Astrocyte (in vitro differentiated cells and primary cell): ENCODE results near the gene C3orf62. TPM values are rescaled to one million over a fixed set of nuclear protein-coding genes. Genes with fewer than 3 reads are reported as not detected.

Experiments
- DNase-seq: peaks from one replicate; pipeline ENCODE4 v3.0.0-alpha.2; 2010; ENCODE audit warnings: low read depth
- FAIRE-seq: peaks from 2 replicates; lab custom pipeline; 2011; peaks lifted over from hg19 to GRCh38; lab: Jason Lieb, UNC
- H2AFZ ChIP-seq: 2 replicates; pipeline ENCODE4 v1.6.0; 2012; ENCODE audit warnings: low read depth, low read length, inconsistent platforms
- H3K27ac ChIP-seq: 2 replicates; pipeline ENCODE4 v1.5.1; 2011; ENCODE audit warnings: low read depth, low read length, inconsistent platforms
- H3K27me3 ChIP-seq: 2 replicates; pipeline ENCODE4 v1.6.0; 2011; ENCODE audit warnings: low read length, inconsistent platforms; ENCODE audit not compliant: insufficient read depth
- H3K36me3 ChIP-seq: 2 replicates; pipeline ENCODE4 v1.5.1; 2011; ENCODE audit warnings: low read length, inconsistent platforms; ENCODE audit not compliant: insufficient read depth
- H3K4me1 ChIP-seq: 2 replicates; pipeline ENCODE4 v1.5.1; 2011; ENCODE audit warnings: low read length, inconsistent platforms; ENCODE audit not compliant: insufficient read depth
- H3K4me2 ChIP-seq: 2 replicates; pipeline ENCODE4 v1.6.0; 2012; ENCODE audit warnings: low read length, inconsistent platforms
- H3K4me3 ChIP-seq: 2 replicates; pipeline ENCODE4 v1.5.1; 2011; ENCODE audit warnings: low read depth, mild to moderate bottlenecking, low read length, inconsistent platforms; ENCODE audit not compliant: insufficient read depth
- H3K79me2 ChIP-seq: 2 replicates; pipeline ENCODE4 v1.6.0; 2012; ENCODE audit warnings: mild to moderate bottlenecking, low read length, inconsistent platforms; ENCODE audit not compliant: insufficient read depth
- H3K9ac ChIP-seq: 2 replicates; pipeline ENCODE4 v1.6.0; 2012; ENCODE audit warnings: mild to moderate bottlenecking, low read length, inconsistent platforms
- H3K9me3 ChIP-seq: 2 replicates; pipeline ENCODE4 v1.5.1; 2012; ENCODE audit warnings: low read depth, mild to moderate bottlenecking, low read length, inconsistent platforms; ENCODE audit not compliant: insufficient read depth
- H4K20me1 ChIP-seq: 2 replicates; pipeline ENCODE4 v1.6.0; 2012; ENCODE audit warnings: low read length, inconsistent platforms; ENCODE audit not compliant: insufficient read depth
- H3K27ac Mint-ChIP-seq: one replicate; pipeline ENCODE4 v1.8.0; 2021; ENCODE audit warnings: mild to moderate bottlenecking, mixed read lengths; ENCODE audit not compliant: unreplicated experiment
- H3K27me3 Mint-ChIP-seq: one replicate; pipeline ENCODE4 v1.8.0; 2021; ENCODE audit warnings: low read depth, mixed read lengths; ENCODE audit not compliant: unreplicated experiment
- H3K36me3 Mint-ChIP-seq: one replicate; pipeline ENCODE4 v1.8.0; 2021; ENCODE audit warnings: low read depth, mixed read lengths; ENCODE audit not compliant: unreplicated experiment
- H3K4me1 Mint-ChIP-seq: one replicate; pipeline ENCODE4 v1.8.0; 2021; ENCODE audit warnings: low read depth, mixed read lengths; ENCODE audit not compliant: unreplicated experiment
- H3K4me3 Mint-ChIP-seq: one replicate; pipeline ENCODE4 v1.8.0; 2021; ENCODE audit warnings: mild to moderate bottlenecking, moderate library complexity, mixed read lengths; ENCODE audit not compliant: unreplicated experiment
- H3K9me3 Mint-ChIP-seq: one replicate; pipeline ENCODE4 v1.8.0; 2021; ENCODE audit warnings: mild to moderate bottlenecking, mixed read lengths; ENCODE audit not compliant: unreplicated experiment
- EZH2 ChIP-seq: IDR thresholded peaks from 2 replicates; pipeline ENCODE4 v1.6.1; 2012; ENCODE audit warnings: mild to moderate bottlenecking, low read length, inconsistent platforms; ENCODE audit not compliant: insufficient read depth
- total RNA-seq: library from RNA; stranded (reverse); gene quantifications from 2 replicates; pipeline ENCODE4 v1.2.1, GENCODE V29; 2021
- TF ChIP-seq, protein P1 (sequence below): IDR thresholded peaks from 2 replicates; pipeline ENCODE4 v1.5.1; 2011; ENCODE audit warnings: low read depth, mild to moderate bottlenecking, inconsistent platforms, low read length, moderate library complexity; ENCODE audit not compliant: insufficient read depth

Gene C3orf62
- total RNA-seq, 1 donor from 2014 or later = 4.8 TPM

DNA sequence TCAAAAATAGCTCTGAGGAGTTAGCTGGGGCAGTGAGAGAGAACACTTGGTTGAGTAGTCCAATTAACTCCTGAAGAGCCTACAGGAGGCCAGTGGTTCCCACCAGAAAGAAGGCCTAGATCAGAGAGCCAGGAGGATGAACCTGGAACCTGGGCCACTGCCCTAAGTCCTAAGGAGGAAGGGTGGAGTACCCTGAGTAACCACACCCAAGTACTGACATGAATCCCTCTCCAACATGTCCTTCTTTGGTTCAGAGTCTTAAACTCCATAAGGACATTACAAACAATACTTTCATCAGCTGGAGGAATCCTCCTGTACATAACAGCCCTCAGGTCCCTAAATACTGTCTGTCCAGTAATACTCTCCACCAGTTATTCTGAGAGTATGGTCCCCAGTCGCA is 25.6 kb upstream of the C3orf62 start:
- no peak overlapping the region for H2AFZ ChIP-seq
- H3K36me3 ChIP-seq = peaks cover 43% of the 10 kb centered on the region
- FAIRE-seq = no peak
- H4K20me1 ChIP-seq = no peaks in the 10 kb centered on the region
- Mint-ChIP-seq H3K27ac (no peak overlapping the region), H3K36me3 (peaks cover 28% of the 10 kb centered on the region), H3K4me3 (no peak overlapping the region), H3K9me3 (no peaks in the 10 kb centered on the region), H3K27me3 (no peaks in the 10 kb centered on the region), H3K4me1 (no peaks in the 10 kb centered on the region)
- no peak overlapping the region for H3K4me2 ChIP-seq
- H3K79me2 ChIP-seq = no peaks in the 10 kb centered on the region
- H3K27ac ChIP-seq = no peak overlapping the region
- no peaks in the 10 kb centered on the region for H3K4me1 ChIP-seq
- no peaks in the 10 kb centered on the region for H3K27me3 ChIP-seq
- no peak for DNase-seq
- no peak overlapping the region for H3K4me3 ChIP-seq
- TF ChIP-seq EZH2 = no peak
- TF ChIP-seq, protein P1, sequence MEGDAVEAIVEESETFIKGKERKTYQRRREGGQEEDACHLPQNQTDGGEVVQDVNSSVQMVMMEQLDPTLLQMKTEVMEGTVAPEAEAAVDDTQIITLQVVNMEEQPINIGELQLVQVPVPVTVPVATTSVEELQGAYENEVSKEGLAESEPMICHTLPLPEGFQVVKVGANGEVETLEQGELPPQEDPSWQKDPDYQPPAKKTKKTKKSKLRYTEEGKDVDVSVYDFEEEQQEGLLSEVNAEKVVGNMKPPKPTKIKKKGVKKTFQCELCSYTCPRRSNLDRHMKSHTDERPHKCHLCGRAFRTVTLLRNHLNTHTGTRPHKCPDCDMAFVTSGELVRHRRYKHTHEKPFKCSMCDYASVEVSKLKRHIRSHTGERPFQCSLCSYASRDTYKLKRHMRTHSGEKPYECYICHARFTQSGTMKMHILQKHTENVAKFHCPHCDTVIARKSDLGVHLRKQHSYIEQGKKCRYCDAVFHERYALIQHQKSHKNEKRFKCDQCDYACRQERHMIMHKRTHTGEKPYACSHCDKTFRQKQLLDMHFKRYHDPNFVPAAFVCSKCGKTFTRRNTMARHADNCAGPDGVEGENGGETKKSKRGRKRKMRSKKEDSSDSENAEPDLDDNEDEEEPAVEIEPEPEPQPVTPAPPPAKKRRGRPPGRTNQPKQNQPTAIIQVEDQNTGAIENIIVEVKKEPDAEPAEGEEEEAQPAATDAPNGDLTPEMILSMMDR = no peak
- H3K9ac ChIP-seq = no peak overlapping the region
- H3K9me3 ChIP-seq = no peaks in the 10 kb centered on the region

DNA sequence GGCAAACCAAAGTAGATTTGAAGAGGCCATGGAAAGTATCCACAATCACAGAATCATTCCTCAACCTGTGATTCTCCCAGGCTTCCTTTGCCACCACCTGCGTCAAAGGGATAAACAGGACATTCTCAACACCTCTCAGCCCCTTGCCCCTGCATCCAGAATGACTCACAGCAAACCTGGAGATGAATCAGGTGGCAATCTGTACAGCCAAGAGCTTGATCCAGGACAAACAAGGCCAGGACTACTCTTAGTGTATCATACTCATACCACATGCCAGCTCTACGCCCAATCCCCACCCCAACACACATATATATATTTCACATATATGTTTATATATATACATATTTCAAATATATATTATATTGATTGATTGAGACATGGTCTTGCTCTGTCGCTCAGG is 23.6 kb upstream of the C3orf62 start:
- Histone ChIP-seq H3K27ac (no peak overlapping the region), H3K4me2 (no peak overlapping the region), H3K9me3 (no peaks in the 10 kb centered on the region), H3K27me3 (no peaks in the 10 kb centered on the region), H3K79me2 (no peaks in the 10 kb centered on the region), H3K9ac (no peak overlapping the region), H3K36me3 (peaks cover 49% of the 10 kb centered on the region), H3K4me3 (no peak overlapping the region), H4K20me1 (no peaks in the 10 kb centered on the region), H3K4me1 (no peaks in the 10 kb centered on the region), H2AFZ (no peak overlapping the region)
- H3K27me3 Mint-ChIP-seq = no peaks in the 10 kb centered on the region
- TF ChIP-seq, protein P1 = no peak
- TF ChIP-seq EZH2 = no peak
- FAIRE-seq = no peak
- peaks cover 5% of the 10 kb centered on the region for H3K4me1 Mint-ChIP-seq
- H3K36me3 Mint-ChIP-seq = peaks cover 31% of the 10 kb centered on the region
- no peaks in the 10 kb centered on the region for H3K9me3 Mint-ChIP-seq
- no peak overlapping the region for H3K27ac Mint-ChIP-seq
- DNase-seq = no peak
- H3K4me3 Mint-ChIP-seq = no peak overlapping the region

GRCh38 chr3:49298511-49298910 is 21.5 kb upstream of the C3orf62 start:
- H3K4me3 ChIP-seq = no peak overlapping the region
- no peaks in the 10 kb centered on the region for H3K79me2 ChIP-seq
- Mint-ChIP-seq H3K27me3 (no peaks in the 10 kb centered on the region), H3K27ac (no peak overlapping the region), H3K4me1 (peaks cover 5% of the 10 kb centered on the region), H3K9me3 (no peaks in the 10 kb centered on the region), H3K4me3 (no peak overlapping the region), H3K36me3 (peaks cover 38% of the 10 kb centered on the region)
- no peak overlapping the region for H3K9ac ChIP-seq
- H3K36me3 ChIP-seq = peaks cover 57% of the 10 kb centered on the region
- TF ChIP-seq EZH2 = no peak
- TF ChIP-seq, protein P1 = no peak
- no peak for FAIRE-seq
- H3K9me3 ChIP-seq = no peaks in the 10 kb centered on the region
- no peak overlapping the region for H2AFZ ChIP-seq
- H3K4me1 ChIP-seq = no peaks in the 10 kb centered on the region
- no peak for DNase-seq
- no peak overlapping the region for H3K27ac ChIP-seq
- H3K27me3 ChIP-seq = no peaks in the 10 kb centered on the region
- H4K20me1 ChIP-seq = peaks cover 7% of the 10 kb centered on the region
- no peak overlapping the region for H3K4me2 ChIP-seq
